SK-N-MC (cell line): ENCODE results near the gene PTPRA.
"Not testable (repeated sequence)": the region's sequence is repeated elsewhere in the genome, so short reads cannot be mapped to it uniquely, and the experiment has no call there.

ENCODE experiments used
- DNase-seq: peaks from one replicate; pipeline ENCODE4 v3.0.0-alpha.2; 2011; ENCODE audit warnings: low read depth, low spot score
- H3K27ac ChIP-seq: fragments of 200-600 bp; sonication (generic); 2 replicates; pipeline ENCODE4 v1.5.1; 2016; ENCODE audit warnings: mixed run types
- H3K36me3 ChIP-seq: fragments of 200-600 bp; sonication (generic); 2 replicates; pipeline ENCODE4 v1.6.1; 2017; ENCODE audit warnings: antibody characterized with exemption, low read length, mixed read lengths; ENCODE audit not compliant: insufficient read depth
- H3K4me3 ChIP-seq: fragments of 200-600 bp; sonication (generic); 2 replicates; pipeline ENCODE4 v1.5.1; 2016
- H3K9ac ChIP-seq: fragments of 200-600 bp; sonication (generic); 2 replicates; pipeline ENCODE4 v1.8.0; 2017; ENCODE audit warnings: mixed run types, mixed read lengths; ENCODE audit not compliant: insufficient read length
- H3K9me3 ChIP-seq: fragments of 200-600 bp; sonication (generic); 2 replicates; pipeline ENCODE4 v1.6.1; 2017; ENCODE audit warnings: low read depth, mild to moderate bottlenecking, antibody characterized with exemption, low read length, moderate library complexity, mixed read lengths
- EZH2 ChIP-seq: fragments of 200-600 bp; sonication (generic); IDR thresholded peaks from one replicate; pipeline ENCODE4 v1.6.1; 2017; ENCODE audit warnings: antibody characterized with exemption
- FOXP2 ChIP-seq: optimal IDR thresholded peaks from 2 replicates; pipeline ENCODE3; 2011; ENCODE audit warnings: mild to moderate bottlenecking, moderate library complexity; ENCODE audit not compliant: insufficient read depth; ENCODE audit errors: extremely low read length, control extremely low read depth
- POLR2AphosphoS5 ChIP-seq: IDR thresholded peaks from 2 replicates; pipeline ENCODE4 v1.6.1; 2012; ENCODE audit warnings: mild to moderate bottlenecking, low read depth, low read length, borderline replicate concordance

PTPRA gene

DNA sequence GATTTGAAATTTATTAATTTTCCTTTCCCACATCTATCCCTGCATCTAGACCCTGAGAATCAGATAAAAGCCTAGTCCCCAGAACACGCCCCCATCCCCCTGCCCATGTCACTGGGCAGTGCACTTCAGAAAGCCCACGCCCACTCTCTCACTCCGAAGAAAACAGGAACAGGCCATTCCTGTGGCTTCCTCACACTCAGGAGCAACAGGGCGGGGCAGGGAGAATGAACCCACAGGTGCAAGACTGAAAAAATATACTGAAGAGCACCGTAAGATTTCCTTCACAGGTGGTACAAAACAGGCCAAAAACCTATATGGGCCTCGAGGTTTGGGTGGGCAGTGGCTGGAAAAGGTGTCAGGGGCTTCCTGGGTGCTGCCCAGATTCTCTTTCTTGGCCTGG, 201.5 kb downstream of the PTPRA start:
- Histone ChIP-seq H3K4me3 (no peak overlapping the region), H3K9ac (no peak overlapping the region), H3K36me3 (no peaks in the 10 kb centered on the region), H3K9me3 (no peaks in the 10 kb centered on the region), H3K27ac (no peak overlapping the region)
- TF ChIP-seq EZH2, result no peak
- no peak for TF ChIP-seq FOXP2
- no peak for TF ChIP-seq POLR2AphosphoS5
- DNase-seq, result no peak

DNA sequence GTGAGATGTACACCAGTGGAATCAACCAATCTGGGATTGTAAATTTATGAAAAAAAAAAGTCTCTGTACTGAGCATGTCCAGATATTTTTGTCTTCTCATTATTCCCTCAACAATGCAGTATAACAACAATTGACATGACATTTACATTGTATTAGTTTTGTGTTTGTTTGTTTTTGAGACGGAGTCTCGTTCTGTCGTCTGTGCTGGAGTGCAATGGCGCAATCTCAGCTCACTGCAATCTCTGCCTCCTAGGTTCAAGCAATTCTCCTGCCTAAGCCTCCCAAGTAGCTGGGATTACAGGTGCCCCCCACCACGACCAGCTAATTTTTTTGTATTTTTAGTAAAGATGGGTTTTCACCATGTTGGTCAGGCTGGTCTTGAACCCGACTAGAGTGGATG, 202.0 kb downstream of the PTPRA start:
- not testable (repeated sequence) for H3K27ac ChIP-seq, H3K9ac ChIP-seq, H3K4me3 ChIP-seq, H3K9me3 ChIP-seq, DNase-seq, H3K36me3 ChIP-seq

DNA sequence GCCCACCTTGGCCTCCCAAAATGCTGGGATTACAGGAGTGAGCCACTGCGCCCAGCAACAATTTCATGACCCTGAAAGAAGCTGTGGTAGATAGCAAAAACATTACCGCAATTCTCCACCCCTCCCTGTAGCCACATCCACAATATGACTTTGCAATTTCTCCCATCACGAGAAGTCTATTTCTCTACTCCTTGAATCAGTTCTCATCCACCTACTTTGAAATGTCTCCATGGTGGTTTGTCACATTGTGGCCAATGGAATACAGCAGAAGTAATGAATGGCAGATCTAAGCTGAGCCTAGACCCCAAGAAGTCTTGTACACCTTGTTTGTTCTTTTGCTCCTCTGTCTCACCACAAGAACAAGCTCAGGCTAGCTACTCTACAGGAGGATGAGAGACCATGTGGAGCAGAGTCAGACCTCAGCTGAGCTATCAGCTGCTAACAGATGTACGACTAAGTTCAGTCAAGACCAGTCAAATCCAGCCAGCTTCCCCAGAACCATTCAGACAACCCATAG, 204.4 kb downstream of the PTPRA start:
- H3K36me3 ChIP-seq, result no peaks in the 10 kb centered on the region
- TF ChIP-seq FOXP2 (no peak), POLR2AphosphoS5 (no peak), EZH2 (no peak)
- DNase-seq, result no peak
- H3K4me3 ChIP-seq, result no peak overlapping the region
- H3K27ac ChIP-seq, result no peak overlapping the region
- no peaks in the 10 kb centered on the region for H3K9me3 ChIP-seq
- no peak overlapping the region for H3K9ac ChIP-seq

GRCh38 chr20:3080939-3081388, 207.7 kb downstream of the PTPRA start:
- no peak for DNase-seq
- H3K36me3 ChIP-seq, result no peaks in the 10 kb centered on the region
- H3K9me3 ChIP-seq, result no peaks in the 10 kb centered on the region
- H3K4me3 ChIP-seq, result no peak overlapping the region
- H3K27ac ChIP-seq, result no peak overlapping the region
- TF ChIP-seq POLR2AphosphoS5 (no peak), EZH2 (no peak), FOXP2 (no peak)
- no peak overlapping the region for H3K9ac ChIP-seq

GRCh38 chr20:3081641-3082040, 208.4 kb downstream of the PTPRA start:
- DNase-seq, result no peak
- H3K36me3 ChIP-seq, result no peaks in the 10 kb centered on the region
- no peak for TF ChIP-seq EZH2
- TF ChIP-seq FOXP2, result no peak
- no peak for TF ChIP-seq POLR2AphosphoS5
- H3K9me3 ChIP-seq, result no peaks in the 10 kb centered on the region
- no peak overlapping the region for H3K27ac ChIP-seq
- H3K9ac ChIP-seq, result no peak overlapping the region
- H3K4me3 ChIP-seq, result no peak overlapping the region

- no peak for TF ChIP-seq EZH2
- TF ChIP-seq FOXP2, result no peak
- no peak for TF ChIP-seq POLR2AphosphoS5
- Histone ChIP-seq H3K9me3 (no peaks in the 10 kb centered on the region), H3K9ac (no peak overlapping the region), H3K27ac (no peak overlapping the region), H3K4me3 (peak overlapping the region; percentile 58; the same call in 1 of the 2 replicates), H3K36me3 (no peaks in the 10 kb centered on the region)
- no peak for DNase-seq
Observed at GRCh38 chr20:3082306-3082951, 209.1 kb downstream of the PTPRA start.

DNA sequence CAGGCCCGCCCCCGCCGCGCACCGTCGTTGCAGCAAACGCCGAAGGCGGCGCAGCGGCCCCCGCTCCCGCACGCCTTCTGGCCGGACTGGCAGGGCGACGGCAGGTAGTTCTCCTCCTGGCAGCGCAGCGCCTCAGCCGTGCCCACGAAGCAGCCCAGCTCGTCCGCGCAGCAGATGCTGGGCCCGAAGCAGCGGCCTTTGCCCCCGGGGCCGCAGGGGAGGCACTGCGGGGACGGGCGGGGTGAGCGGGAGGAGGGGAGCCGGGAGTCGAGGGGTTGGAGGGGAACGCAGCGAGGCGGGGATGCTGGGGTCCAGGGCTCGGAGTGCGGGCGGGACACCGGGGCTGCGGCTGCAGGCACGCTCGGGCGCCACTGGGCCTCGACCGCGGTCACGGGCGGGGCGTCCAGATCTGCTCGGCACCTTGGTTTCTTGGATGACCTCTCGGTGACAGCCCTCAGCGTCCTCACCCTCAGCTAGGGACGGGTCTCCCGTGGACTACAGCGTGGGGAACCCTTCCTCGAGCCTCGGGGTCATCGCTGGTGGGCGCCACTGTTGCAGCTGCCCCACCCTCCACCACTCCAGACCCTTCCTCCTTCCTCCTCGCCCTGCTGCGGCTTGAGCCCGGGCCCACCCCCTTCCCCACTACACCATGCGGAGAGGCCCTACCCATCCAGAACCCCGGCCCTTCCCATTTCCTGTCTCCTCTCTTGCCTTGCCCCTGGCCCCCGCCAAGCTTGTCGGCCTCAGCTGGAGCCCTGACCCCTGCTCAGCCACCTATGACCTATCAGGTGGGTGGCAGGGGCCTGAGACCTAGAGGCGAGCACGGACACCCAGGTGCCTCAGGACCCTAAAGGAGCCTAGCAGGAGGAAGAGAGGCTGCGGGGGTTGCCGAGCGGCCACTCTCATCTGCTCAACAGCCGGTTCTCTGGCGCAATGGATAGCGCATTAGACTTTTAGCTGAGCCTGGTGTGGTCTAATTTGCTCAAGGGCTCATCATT, 210.0 kb downstream of the PTPRA start:
- Histone ChIP-seq H3K9ac (no peak overlapping the region), H3K9me3 (no peaks in the 10 kb centered on the region), H3K27ac (no peak overlapping the region), H3K4me3 (no peak overlapping the region), H3K36me3 (no peaks in the 10 kb centered on the region)
- DNase-seq, result no peak
- TF ChIP-seq POLR2AphosphoS5 (no peak), FOXP2 (no peak), EZH2 (no peak)

DNA sequence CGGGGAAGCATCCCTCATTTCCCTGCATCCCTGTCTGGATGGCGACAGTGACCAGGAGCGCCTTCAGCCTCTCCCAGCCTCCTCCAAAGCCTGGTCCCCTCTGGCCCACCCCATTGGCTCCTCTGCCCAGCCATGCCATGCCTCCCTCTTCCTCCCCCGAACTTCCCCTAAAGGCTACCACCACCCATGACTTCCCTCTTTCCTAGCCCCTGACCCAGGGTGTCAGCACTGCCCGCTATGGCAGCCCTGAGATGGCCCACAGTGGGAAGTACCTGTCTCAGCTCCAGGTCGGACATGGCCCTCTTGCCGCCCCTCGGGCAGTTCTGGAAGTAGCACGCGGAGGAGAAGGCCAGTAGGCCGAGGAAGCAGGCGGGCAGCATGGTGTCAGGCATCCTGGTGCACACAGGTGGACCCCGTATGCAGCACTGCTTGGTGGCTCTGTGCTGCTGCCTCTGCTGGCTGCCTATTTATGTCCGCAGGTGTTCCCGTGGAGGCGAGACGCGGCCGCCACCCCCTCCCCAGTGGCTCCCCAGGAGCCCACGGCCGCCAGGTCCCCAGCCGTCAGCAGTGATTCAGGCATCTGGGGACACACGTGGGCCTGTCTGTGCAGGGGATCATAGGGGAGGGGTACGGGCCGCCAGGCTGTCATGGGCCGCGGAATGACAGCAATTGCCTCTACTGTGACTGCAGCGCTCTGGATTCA, 211.2 kb downstream of the PTPRA start, which contains the start of gene AVP:
Gene AVP, minus strand, starts transcription at position 442 of the 703 bp plus-strand sequence. Its CDS starts 50 bp downstream, at position 392.
- H3K36me3 ChIP-seq, result no peaks in the 10 kb centered on the region
- H3K27ac ChIP-seq, result no peak within 1 kb of the TSS
- no peaks in the 10 kb centered on the region for H3K9me3 ChIP-seq
- no peak for DNase-seq
- no peak within 1 kb of the TSS for H3K4me3 ChIP-seq
- no peak within 1 kb of the TSS for H3K9ac ChIP-seq
- TF ChIP-seq EZH2 (no peak), FOXP2 (no peak), POLR2AphosphoS5 (no peak)
